Measurements from ENCODE around the gene PIP5KL1.

GRCh38 chr9:127886401-127886972, 44.1 kb downstream of the PIP5KL1 start:
- TF ChIP-seq CTCF (conservative IDR thresholded peaks at IDR 0.05; ENCODE audit: low read depth, low read length) (no peak), EZH2phosphoT487 (IDR thresholded peaks at IDR 0.05; ENCODE audit: borderline replicate concordance, low read length) (no peak), EZH2 (IDR thresholded peaks at IDR 0.05; ENCODE audit: low read length, unreplicated experiment) (no peak)
